Colonic mucosa (tissue), 4 donors: ENCODE measurements around the gene AQP5. TPM values are rescaled to one million over a fixed set of nuclear protein-coding genes. Genes with fewer than 3 reads are reported as not detected.

Experiments used
- DNase-seq: peaks from one replicate; pipeline ENCODE4 v3.0.0-alpha.2; 2020
- H3K27ac ChIP-seq: fragments of 200-600 bp; one replicate; pipeline ENCODE4 v1.8.0; 2021
- H3K27me3 ChIP-seq: fragments of 200-600 bp; one replicate; pipeline ENCODE4 v1.8.0; 2021
- H3K36me3 ChIP-seq: fragments of 200-600 bp; one replicate; pipeline ENCODE4 v1.8.0; 2021
- H3K4me1 ChIP-seq: fragments of 200-600 bp; one replicate; pipeline ENCODE4 v1.8.0; 2021; ENCODE audit warnings: mild to moderate bottlenecking
- H3K4me3 ChIP-seq: fragments of 200-600 bp; one replicate; pipeline ENCODE4 v1.8.0; 2021
- H3K9ac ChIP-seq, 2 donors: one replicate each; pipeline ENCODE4 v1.7.0; 2013; ENCODE audit warnings: control low read depth in 2 of 2, low read depth in 2 of 2, low read length in 2 of 2
- H3K9me3 ChIP-seq: fragments of 200-600 bp; one replicate; pipeline ENCODE4 v1.8.0; 2021
- intact Hi-C: fragments of 100-400 bp; cut with DNase I; formaldehyde crosslinking; loops from one replicate; pipeline ENCODE4 v1.14.1; 2022
- total RNA-seq, 2 donors: library from RNA; stranded (reverse); fragmentation: NEBNext Ultra II Directional in 1 of 2; extraction: Animal tissue kit (Norgen Biotek cat#: 25700) in 1 of 2; gene quantifications; one replicate each; pipeline ENCODE4 v1.2.1, GENCODE V29; 2021
- TF ChIP-seq, protein P1 (sequence below): fragments of 200-600 bp; IDR thresholded peaks from one replicate; pipeline ENCODE4 v1.8.0; 2022; ENCODE audit warnings: antibody characterized with exemption, mild to moderate bottlenecking
- donor health status: healthy.
- donor health status: DM: no; HTN: no; CAD: no.
- donor health status: DM: no; HTN: no; CAD: no.

The AQP5 gene
- total RNA-seq, 2 donors from 2014 or later, result not detected

DNA sequence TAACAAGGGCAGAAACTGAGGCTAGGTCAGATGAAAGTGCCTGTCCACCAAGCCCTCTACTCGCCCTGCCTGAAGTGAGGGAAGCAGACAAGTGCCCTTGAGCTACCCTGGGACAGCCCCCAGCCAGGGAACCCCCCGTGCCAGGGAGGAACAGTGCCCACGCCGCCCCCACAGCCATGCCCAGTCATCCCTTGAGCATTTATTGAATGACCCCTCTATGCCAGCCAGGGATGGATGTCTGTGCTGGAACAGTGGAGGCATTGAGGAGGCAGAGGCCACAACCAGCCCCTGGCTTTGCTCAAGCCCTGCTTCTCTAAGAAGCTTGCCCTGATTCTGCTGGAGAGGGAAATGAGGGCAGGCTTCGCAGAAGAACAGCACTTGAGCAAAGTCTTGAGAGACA lies 7.4 kb downstream of the AQP5 start:
- Histone ChIP-seq H3K27me3 (no peaks in the 10 kb centered on the region), H3K9ac (no peak overlapping the region), H3K4me3 (no peak overlapping the region), H3K36me3 (no peaks in the 10 kb centered on the region), H3K4me1 (no peaks in the 10 kb centered on the region), H3K27ac (no peak overlapping the region), H3K9me3 (no peaks in the 10 kb centered on the region)
- no peak for DNase-seq
- TF ChIP-seq, protein P1, sequence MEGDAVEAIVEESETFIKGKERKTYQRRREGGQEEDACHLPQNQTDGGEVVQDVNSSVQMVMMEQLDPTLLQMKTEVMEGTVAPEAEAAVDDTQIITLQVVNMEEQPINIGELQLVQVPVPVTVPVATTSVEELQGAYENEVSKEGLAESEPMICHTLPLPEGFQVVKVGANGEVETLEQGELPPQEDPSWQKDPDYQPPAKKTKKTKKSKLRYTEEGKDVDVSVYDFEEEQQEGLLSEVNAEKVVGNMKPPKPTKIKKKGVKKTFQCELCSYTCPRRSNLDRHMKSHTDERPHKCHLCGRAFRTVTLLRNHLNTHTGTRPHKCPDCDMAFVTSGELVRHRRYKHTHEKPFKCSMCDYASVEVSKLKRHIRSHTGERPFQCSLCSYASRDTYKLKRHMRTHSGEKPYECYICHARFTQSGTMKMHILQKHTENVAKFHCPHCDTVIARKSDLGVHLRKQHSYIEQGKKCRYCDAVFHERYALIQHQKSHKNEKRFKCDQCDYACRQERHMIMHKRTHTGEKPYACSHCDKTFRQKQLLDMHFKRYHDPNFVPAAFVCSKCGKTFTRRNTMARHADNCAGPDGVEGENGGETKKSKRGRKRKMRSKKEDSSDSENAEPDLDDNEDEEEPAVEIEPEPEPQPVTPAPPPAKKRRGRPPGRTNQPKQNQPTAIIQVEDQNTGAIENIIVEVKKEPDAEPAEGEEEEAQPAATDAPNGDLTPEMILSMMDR, result no peak
- intact Hi-C loops, result no loop called here

DNA sequence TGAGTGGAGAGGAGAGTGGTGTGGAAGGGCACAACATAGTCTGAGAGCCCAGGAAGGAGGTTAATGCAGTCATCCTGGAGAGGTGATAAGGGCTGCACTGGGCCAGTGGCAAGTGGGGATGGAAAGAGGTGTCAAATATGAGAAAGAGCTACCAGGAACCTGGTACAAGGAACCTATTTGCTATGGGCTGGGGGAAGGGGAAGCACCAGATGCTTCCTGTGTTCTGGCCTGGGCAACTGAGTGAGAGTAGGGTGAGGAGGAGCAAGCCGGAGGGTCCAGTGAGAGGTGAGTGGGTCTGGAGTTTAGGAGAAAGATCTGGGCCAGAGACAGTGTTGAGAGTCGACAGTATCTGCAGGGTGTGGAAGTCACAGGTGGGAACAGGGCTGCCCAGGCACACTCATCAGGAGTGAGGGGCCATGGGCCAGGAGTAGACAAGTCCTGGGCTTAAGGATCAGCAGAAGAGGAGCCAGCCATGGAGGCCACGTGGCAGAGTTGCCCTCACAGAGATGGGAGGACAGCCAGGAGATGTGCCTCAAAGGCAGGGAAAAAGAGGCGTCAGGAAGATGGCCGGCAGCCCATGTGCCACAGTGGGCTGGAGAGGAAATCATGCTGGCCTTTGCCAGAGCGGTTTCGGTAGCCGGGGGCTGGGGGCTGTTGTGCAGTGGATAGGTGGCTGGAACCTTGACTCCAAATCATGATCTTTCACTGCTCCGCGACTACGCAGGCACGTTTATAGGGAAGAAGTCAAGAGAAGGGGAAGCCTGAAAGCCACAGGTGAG lies 8.2 kb downstream of the AQP5 start:
- Histone ChIP-seq H3K27ac (no peak overlapping the region), H3K36me3 (no peaks in the 10 kb centered on the region), H3K27me3 (no peaks in the 10 kb centered on the region), H3K9me3 (no peaks in the 10 kb centered on the region), H3K9ac (no peak overlapping the region), H3K4me3 (no peak overlapping the region), H3K4me1 (no peaks in the 10 kb centered on the region)
- intact Hi-C loops, result loop anchor here (5.0 kb wide), 1 partner anchor 97 kb away; no protein-coding TSS in a partner anchor
- DNase-seq, result no peak
- TF ChIP-seq, protein P1, result no peak

DNA sequence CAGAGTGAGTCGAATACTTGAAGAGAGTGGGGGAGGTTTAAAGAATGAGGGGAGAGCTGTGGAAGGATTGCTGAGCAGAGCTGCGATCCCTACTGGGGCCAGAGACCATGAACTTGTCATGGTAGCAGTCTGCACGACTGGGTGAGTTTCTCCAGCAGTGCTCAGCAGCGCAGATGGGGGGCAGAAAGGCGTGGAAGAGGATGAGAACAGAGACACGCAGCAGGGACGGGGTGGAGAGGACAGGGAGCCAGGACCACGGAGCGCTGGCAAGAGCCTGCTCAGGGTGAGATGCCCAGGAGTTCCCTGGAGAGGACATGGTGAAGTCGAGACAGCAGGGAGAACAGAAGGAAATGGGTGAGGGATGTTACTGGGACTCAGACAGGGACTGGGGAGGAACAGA lies 9.0 kb downstream of the AQP5 start:
- Histone ChIP-seq H3K4me1 (no peaks in the 10 kb centered on the region), H3K27me3 (no peaks in the 10 kb centered on the region), H3K27ac (no peak overlapping the region), H3K4me3 (no peak overlapping the region), H3K9me3 (no peaks in the 10 kb centered on the region), H3K9ac (no peak overlapping the region), H3K36me3 (no peaks in the 10 kb centered on the region)
- no peak for DNase-seq
- intact Hi-C loops, result loop anchor here (5.0 kb wide), 1 partner anchor 97 kb away; no protein-coding TSS in a partner anchor
- TF ChIP-seq, protein P1, result no peak

DNA sequence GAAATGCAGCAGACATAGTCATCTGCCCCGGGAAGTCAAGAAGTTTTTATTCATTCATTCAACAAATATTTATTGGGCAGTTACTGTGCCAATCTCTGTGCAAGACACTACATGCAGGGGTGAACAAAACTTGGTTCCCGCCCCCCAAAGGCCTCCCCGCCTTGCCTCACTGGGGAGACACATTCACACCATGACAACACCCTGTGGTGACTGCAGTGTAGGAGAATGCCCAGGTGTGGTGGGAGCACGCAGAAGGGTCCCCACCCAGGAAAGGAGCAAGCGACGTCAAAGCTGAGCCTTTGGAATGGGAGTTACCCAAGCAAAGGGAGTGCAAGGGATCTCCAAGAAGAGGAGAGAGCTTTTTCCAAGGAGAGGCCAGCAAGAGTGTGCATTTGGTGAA lies 9.5 kb downstream of the AQP5 start:
- Histone ChIP-seq H3K27ac (no peak overlapping the region), H3K9me3 (no peaks in the 10 kb centered on the region), H3K9ac (no peak overlapping the region), H3K4me1 (no peaks in the 10 kb centered on the region), H3K27me3 (no peaks in the 10 kb centered on the region), H3K36me3 (no peaks in the 10 kb centered on the region), H3K4me3 (no peak overlapping the region)
- no peak for DNase-seq
- TF ChIP-seq, protein P1, result no peak
- intact Hi-C loops, result loop anchor here (5.0 kb wide), 1 partner anchor 96 kb away; no protein-coding TSS in a partner anchor

DNA sequence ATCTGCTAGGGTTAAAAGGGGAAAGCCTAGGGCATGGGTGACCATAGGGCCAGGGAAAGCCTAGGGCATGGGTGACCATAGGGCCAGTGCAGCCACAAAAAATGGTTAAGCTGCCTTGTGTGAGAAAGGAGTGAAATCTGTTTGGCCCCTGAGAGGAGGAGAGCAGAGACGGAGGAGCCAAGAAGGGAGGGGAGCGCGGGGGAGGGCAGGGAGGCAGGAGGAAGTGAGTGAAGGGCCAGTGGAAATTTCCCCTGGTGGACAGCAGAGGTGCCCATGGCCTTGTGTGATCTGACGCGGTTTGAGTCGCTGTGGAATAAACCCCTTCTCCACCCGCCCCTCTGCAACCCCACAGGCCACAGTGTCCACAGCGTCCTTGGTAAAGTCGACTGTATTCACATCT lies 10.5 kb downstream of the AQP5 start:
- Histone ChIP-seq H3K27ac (no peak overlapping the region), H3K4me3 (no peak overlapping the region), H3K27me3 (no peaks in the 10 kb centered on the region), H3K4me1 (no peaks in the 10 kb centered on the region), H3K9ac (no peak overlapping the region), H3K36me3 (no peaks in the 10 kb centered on the region), H3K9me3 (no peaks in the 10 kb centered on the region)
- TF ChIP-seq, protein P1, result no peak
- intact Hi-C loops, result loop anchor here (5.0 kb wide), 1 partner anchor 95 kb away; no protein-coding TSS in a partner anchor
- no peak for DNase-seq
